CD4-positive, alpha-beta T cell treated with Interleukin-17A for 1 hour (primary cell): Measurements from ENCODE around the gene MS4A3.
"Not testable (repeated sequence)": the region's sequence is repeated elsewhere in the genome, so short reads cannot be mapped to it uniquely, and the experiment has no call there.

Source experiments
- DNase-seq: peaks from one replicate; pipeline ENCODE4 v3.0.0-alpha.2; 2020

Gene MS4A3, protein sequence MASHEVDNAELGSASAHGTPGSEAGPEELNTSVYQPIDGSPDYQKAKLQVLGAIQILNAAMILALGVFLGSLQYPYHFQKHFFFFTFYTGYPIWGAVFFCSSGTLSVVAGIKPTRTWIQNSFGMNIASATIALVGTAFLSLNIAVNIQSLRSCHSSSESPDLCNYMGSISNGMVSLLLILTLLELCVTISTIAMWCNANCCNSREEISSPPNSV

DNA sequence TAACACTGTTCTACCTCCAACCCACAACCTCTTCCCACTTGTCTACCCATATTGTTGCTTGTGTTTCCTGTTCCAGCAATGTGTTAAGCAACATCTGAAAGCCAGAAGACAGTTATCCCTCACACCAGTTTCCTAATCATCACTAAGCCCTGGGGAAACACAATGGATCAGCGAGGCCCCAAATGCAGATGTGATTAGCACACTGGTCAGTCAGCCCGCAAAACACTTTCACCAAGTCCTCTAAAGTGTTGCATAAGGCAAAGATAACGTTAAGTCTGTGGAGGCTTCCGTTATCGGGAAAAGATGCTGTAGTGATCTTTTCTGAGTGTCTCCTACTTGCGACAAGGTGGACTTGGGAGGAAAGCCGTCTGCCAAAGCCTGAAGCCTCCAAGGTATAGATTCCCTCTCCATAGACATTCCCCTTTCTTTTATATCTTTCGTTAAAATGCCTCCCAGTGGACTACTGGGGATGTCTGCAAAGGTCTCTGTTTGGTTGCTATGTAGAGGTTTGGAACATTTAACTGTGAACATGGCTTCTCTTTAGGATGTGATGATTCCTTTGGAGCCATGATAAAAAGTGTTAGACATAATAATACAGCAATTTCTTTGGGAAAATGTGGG is at the start of gene MS4A3:
TSS of gene MS4A3 (plus strand) at position 317 of the 621 bp plus-strand sequence. CDS start 4,496 bp downstream, outside the sequence.
- no peak for DNase-seq

DNA sequence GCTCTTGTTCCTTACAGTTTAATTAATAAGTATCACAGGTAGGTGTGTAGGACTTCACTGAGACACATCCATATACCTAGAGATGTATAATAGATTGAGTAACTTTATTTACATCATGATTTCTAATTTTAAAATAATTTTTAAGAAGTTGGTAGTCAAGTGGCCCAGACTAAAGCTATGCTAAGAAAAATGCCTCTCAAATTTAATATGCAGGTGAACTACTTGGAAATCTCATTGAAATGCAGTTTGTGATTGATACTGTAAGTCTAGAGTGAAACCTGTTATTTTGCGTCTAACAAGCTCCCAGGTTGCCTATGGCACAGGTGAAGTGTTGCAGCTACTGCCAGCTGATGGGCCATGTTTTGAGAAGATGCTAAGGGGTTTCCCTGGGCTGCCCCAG is 39.6 kb upstream of the MS4A3 start, which contains the start of gene OOSP4B:
TSS of gene OOSP4B (plus strand) at position 301 of the 400 bp plus-strand sequence.
- DNase-seq, result no peak

DNA sequence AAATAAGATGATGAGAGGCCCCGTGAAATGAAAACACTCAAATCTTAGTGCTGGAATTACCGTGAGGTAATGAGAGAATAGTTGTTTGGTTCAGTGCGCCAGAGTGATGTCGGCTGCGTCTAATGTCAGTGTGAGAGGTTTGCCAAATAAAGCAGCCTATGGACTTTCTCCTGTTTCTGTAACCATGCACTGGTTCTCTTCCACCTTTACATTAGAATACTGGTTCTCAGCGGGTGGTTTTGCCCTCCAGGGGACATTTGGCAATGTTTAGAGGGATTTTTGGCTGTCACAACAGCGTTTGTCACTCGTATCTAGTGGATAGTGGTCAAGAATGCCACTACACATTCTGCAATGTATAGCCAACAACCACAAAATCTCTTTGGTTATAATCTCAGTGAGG is 38.4 kb upstream of the MS4A3 start:
- DNase-seq, result no peak

DNA sequence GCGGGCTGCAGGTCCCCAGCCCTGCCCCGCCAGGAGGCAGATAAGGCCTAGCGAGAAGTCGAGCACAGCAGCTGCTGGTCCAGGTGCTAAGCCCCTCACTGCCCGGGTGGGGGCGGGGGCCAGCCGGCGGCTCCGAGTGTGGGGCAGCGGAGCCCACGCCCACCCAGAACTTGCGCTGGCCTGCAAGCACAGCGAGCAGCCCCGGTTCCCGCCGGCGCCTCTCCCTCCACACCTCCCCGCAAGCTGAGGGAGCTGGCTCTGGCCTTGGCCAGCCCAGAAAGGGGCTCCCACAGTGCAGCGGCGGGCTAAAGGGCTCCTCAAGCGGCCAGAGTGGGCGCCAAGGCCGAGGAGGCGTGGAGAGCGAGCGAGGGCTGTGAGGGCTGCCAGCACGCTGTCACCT is 36.1 kb upstream of the MS4A3 start:
- DNase-seq, result not testable (repeated sequence)

DNA sequence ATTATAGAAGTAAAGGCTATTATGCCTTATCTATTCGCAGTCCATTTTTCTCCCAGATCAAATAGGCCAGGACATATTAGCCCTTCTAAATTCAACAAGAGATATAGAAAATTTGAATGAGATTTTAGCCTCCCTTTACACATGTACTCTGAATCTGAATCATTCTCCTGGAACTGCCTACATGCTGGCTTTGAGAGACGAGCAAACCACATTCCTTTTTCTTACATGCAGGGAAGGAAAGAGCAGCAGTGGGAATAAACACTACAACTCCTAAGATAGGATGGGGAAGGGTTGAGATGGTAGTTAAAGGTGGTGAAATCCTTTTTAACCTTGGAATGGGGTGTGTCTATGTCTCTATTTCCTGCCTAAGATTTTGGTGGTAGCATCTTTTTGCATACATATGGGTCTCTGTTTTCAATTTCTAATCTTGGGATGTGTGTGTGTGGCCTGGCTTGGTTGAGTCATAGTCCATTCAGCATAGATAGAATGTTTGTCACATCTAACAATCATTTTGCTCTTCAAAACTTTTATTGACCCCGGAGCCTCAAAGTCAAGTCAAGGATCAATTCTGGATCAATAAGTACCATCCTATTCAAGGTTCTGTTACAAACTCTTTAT is 27.3 kb upstream of the MS4A3 start:
- DNase-seq, result no peak

DNA sequence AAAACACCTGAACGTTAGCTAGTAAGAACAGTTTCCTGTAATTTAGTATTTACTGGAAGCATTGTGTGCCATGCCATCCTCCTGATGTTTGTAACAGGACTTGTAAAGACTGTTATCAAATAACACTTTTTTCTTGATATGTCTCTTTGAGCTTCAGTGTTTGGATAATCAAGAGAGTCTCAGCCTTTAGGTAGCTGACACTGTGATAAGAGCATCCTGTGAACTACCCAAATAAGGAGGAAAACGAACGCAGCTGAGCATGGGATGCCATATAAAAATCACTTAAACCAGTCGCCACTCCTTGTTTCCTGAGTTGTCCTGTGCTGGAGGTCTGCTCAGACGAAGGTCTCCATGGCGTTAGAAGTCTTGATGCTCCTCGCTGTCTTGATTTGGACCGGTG is 16.4 kb upstream of the MS4A3 start, which contains the start of gene OOSP2:
TSS of gene OOSP2 (plus strand) at position 301 of the 400 bp plus-strand sequence. CDS start at position 352, 51 bp downstream.
- no peak for DNase-seq

DNA sequence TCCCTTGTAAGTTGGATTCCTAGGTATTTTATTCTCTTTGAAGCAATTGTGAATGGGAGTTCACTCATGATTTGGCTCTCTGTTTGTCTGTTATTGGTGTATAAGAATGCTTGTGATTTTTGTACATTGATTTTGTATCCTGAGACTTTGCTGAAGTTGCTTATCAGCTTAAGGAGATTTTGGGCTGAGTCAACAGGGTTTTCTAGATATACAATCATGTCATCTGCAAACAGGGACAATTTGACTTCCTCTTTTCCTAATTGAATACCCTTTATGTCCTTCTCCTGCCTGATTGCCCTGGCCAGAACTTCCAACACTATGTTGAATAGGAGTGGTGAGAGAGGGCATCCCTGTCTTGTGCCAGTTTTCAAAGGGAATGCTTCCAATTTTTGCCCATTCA is 6.0 kb upstream of the MS4A3 start:
- DNase-seq, result not testable (repeated sequence)

DNA sequence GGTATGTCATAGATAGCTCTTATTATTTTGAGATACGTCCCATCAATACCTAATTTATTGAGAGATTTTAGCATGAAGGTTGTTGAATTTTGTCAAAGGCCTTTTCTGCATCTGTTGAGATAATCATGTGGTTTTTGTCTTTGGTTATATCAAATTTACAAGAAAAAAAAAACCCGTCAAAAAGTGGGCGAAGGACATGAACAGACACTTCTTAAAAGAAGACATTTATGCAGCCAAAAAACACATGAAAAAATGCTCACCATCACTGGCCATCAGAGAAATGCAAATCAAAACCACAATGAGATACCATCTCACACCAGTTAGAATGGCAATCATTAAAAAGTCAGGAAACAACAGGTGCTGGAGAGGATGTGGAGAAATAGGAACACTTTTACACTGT is 5.6 kb upstream of the MS4A3 start:
- DNase-seq, result not testable (repeated sequence)

DNA sequence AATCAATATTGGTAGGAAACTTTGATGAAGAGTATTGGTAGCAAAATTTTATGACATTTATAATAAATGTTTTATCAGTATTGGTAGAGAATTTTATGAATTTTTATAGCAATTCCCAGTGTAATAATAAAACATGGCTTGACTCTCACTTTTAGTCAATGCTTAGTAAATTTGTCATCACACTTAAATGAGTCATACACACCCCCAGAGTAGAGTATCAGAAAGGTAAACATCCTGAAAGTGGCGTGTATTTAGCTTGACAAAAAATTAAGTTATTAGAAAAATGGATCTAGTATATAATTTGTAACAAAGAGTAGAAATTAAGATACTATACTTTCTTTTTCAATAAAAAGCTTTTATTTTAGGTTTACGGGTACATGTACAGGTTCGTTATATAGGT is 2.6 kb downstream of the MS4A3 start:
- DNase-seq, result no peak

DNA sequence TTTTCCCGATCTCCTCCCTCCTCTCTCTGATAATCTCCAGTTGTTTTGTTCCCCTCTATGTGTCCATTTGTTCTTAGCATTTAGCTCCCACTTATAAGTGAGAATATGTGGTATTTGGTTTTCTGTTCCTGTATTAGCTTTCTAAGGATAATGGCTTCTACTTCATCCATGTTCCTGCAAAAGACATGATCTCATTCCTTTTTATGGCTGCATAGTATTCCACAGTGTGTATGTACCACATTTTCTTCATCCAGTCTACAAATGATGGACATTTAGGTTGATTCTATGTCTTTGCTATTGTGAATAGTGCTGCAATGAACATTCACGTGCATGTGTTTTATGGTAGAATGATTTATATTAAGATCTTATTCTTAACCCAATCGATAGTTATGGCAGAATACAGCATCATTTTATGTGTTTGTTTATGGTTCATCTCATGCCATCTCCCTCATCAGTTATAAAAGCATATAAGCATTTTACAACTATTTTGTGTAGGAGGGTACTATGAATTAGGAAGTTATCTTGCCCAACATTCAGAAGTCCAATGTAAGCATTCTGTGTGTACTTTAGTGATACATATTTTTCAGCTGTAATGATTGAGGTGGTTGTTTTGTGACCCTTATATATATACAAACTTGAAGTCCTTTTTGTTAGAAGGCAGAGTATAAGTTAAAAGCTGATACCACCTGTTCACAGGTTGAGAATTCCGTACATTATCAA is 3.2 kb downstream of the MS4A3 start:
- no peak for DNase-seq

DNA sequence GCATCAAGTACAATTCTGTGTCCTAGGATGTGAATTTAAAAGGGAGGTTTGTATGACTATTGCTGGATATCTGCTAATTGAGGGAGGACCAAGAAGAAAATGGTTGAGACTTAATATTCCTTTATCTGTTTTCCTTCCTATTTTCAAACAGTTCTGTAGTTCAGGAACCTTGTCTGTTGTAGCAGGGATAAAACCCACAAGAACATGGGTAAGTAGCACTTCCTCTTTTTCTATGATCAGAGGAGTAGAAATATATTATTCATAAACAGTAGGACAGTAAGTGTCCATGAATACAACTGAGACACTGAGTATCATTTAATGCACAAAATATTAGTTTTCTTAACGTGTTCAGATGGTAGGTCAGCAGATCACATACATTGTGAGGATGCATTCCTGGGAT is 7.6 kb downstream of the MS4A3 start:
- DNase-seq, result no peak

DNA sequence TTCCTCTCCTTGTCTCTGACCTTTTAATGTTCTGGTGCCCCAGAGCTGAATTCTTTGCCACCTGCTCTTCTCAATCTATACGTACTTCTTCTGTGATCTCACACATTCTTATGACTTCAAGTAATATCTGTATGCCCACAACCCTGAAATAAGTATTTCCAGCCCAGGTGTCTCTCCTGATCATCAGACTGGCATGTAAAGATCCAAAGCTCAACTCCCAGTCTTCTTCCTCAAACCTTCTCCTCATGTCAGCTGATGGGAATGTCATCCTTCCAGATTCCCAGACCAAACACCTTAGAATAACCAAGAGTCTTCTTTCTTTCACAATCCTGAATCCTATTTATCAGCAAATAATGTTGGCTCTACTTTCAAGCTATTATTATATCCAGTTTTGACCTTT is 9.3 kb downstream of the MS4A3 start:
- no peak for DNase-seq

DNA sequence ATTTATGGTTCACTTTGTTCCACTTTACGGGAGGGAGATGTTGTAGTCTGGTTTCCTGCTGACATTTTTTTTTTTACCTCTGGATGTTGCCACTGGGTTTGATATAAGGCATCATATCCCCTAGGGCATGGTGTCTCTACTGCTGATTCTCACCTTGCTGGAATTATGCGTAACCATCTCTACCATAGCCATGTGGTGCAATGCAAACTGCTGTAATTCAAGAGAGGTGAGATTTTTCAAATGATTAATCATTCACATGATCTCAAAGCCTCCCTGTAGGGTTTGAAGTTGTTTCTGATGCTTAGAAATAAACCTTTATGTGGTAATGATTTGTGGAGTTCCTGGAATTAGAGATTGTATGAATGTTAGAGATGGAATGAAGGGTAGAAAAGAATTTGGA is 13.0 kb downstream of the MS4A3 start:
- DNase-seq, result no peak

DNA sequence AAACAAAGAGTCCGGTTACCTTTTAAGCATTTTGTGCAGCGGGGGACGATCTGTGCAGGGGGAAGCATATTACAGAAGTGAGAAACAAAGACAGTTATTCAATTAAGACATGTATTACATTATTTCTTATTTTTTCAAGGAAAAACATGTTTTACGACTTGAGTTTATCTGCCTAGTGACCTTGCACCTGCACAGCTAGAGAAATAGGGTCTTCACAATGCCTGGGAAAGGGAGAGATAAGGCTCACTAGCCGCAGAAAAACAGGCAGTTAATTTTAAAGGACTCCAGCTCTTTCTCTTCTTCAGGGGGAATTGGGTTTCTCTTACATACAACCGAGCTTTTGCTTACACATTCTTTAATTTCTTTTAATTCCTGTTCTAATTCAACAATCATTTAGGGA is 15.2 kb downstream of the MS4A3 start:
- not testable (repeated sequence) for DNase-seq

DNA sequence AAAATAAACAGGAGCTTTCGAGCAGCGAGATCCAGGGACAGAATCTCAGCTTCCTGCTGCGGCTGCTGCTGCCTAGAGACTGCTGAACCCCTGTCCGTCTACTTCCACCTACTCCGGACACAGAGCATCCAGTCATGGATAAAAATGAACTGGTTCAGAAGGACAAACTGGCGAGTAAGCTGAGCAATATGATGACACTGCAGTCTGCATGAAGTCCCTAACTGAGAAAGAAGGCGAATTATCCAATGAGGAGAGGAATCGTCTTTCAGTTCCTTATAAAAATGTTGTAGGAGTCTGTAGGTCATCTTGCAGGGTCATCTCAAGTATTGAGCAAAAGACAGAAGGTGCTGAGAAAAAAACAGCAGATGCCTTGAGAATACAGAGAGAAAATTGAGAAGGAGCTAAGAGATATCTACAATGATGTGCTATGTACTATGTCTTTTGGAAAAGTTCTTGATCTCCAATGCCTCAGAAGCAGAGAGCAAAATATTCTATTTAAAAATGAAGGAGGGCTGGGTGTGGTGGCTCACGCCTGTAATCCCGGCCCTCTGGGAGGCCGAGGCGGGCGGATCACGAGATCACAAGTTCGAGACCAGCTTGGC is 20.9 kb downstream of the MS4A3 start:
- DNase-seq, result no peak

DNA sequence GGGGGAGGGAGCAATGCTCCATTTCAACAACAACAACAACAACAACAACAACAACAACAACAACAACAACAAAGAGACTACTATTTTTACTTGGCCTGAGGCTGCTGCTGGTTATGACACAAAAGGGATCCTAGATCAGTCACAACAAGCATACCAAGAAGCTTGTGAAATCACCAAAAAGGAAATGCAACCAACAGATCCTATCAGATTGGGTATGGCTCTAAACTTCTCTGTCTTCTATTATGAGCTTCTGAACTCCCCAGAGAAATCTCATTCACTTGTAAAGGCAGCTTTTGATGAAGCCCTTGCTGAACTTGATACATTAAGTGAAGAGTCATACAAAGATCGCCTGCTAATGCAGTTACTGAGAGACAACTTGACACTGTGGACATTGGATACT is 21.5 kb downstream of the MS4A3 start:
- DNase-seq, result no peak

DNA sequence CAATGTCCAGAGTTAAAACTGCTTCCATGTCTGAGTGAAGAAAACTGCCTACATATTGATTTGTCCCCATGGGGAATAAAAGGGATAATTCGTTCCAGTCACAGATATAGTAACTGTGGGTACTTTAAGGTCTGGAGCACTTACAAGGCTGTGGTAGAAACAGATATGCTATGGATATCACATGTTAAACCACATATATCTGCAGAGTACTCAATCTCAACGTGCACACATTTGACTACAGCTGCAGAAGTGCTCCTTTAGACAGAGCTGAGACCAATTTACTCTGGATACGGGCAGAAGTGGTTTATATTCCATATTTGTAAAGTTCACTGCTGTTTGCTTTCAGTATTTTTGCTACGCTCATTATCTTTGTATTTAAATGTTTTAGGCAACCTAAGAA is 22.3 kb downstream of the MS4A3 start:
- no peak for DNase-seq

DNA sequence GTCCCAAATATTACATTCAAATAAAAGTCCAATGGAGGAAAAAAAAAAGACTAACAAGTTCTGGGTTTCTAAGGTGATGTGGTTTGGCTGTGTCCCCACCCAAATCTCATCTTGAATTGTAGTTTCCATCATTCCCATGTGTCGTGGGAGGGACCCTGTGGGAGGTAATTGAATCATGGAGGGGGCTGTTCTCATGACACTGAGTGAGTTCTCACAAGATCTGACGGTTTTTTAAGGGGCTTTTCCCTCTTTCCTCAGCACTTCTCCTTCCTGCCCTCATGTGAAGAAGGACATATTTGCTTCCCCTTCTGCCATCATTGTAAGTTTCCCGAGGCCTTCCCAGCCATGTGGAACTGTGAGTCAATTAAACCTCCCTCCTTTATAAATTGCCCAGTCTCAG is 24.1 kb downstream of the MS4A3 start:
- DNase-seq, result no peak

DNA sequence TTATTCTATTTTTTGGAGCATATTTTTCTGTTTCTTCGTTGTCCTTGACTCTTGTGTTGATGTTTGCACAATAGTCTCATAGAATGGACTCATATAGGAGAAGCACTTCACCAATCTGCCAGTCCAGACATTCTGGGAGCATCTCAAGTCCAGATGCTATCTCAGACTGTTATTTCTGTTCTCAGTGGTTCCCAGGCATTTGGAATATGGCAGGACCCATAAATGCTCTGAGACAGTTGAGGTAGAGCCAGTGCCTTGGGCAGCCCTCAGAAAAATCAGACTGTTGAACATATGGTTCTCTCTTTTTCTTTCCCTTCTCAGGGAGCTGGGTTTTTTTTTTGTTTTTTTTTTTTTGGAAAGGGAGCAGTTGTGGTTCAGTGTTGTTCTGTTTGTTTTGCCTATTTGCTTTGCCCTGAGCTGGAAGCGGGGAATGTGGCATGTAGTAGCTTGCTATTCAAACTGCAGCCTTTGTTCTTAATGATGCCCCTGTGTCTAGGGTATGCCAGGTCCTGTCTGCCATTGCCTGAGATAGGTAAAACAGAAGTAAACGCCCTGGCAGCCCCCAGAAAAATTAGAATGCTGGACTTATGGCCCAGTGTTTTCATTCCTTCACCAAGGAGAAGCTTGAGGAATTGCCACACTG is 28.3 kb downstream of the MS4A3 start:
- DNase-seq, result no peak

DNA sequence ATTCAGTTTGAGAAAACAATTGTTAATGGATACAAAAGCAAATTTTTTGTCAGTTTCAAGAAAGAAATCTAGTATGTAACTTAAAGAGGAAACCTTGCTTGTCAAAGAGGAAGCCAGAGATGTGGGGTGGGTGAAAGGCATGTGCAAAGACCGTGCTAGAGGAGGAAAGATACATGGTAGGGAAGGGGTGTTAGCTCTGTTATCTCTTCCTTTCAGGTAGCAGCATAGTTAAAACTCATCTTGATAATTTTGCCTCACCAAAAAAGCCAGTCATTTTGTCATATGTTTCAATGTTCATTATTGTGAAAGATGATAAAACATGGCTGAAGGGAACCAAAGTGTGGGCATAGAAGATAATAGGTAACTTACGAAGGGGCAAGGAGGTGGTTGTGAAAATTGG is 29.4 kb downstream of the MS4A3 start:
- DNase-seq, result no peak

DNA sequence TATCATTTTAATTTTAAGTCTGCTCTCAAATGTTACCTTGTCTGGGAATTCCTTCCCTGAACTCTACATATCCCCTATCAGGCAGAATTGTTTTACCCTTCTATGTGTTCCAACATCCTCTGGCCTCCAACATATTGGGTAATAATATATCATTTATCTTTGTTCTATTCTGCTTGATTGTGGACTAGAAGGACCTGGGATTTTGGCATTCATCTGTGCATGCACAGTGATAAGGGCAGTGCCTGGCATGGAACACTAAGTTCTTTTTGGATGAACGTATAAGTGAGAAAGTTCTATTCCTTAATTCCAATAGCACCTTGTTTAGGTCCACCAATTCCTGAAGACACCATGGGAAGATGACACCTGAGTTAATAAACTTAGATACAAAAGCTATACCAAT is 30.8 kb downstream of the MS4A3 start:
- DNase-seq, result no peak

DNA sequence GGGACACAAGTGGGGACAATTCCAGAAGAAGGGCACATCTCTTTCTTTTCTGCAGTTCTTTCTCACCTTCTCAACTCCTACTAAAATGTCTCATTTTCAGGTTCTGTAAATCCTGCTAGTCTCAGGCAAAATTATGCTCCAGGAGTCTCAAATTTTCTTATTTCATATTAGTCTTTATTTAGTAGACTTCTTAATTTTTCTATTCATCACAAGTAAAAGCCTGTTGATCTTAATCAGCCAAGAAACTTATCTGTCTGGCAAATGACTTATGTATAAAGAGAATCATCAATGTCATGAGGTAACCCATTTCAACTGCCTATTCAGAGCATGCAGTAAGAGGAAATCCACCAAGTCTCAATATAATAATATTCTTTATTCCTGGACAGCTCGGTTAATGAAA is 31.9 kb downstream of the MS4A3 start, which contains the start of gene MS4A2:
TSS of gene MS4A2 (plus strand) at position 301 of the 400 bp plus-strand sequence. CDS start 102 bp downstream, outside the sequence.
- no peak for DNase-seq
